CD4-positive, alpha-beta T cell (primary cell): ENCODE measurements around the gene GABRD. TPM values are rescaled to one million over a fixed set of nuclear protein-coding genes. Genes with fewer than 3 reads are reported as not detected.

Experiments used
- ATAC-seq: fragments of 200-7000 bp; cut with Tn5 transposase; one replicate; pipeline ENCODE4 v1.10.0; 2022; ENCODE audit warnings: mild to moderate bottlenecking; ENCODE audit not compliant: poor library complexity
- CTCF ChIA-PET: fragments of 350-600 bp; sonication (Branson Sonifier 250); formaldehyde crosslinking; loops from one replicate; lab custom pipeline; 2021; ENCODE audit warnings: antibody characterized with exemption, inconsistent platforms; lab: Charles Lee
- POLR2A ChIA-PET: fragments of 350-600 bp; sonication (Branson Sonifier 250); formaldehyde crosslinking; loops from one replicate; lab custom pipeline; 2021; ENCODE audit warnings: antibody characterized with exemption, inconsistent platforms; lab: Charles Lee
- DNase-seq, 14 experiments: peaks; one replicate each; pipeline ENCODE4 v3.0.0-alpha.2; 2013 to 2020; ENCODE audit warnings: mixed read lengths in 2 of 14
- H3K27ac ChIP-seq, 2 donors: one replicate each; pipeline versions ENCODE4 v1.5.1 to v1.7.0; 2013; ENCODE audit warnings: low read length in 2 of 2, low read depth in 1 of 2, mild to moderate bottlenecking in 1 of 2
- H3K27me3 ChIP-seq, 2 experiments: 1 replicate in 1 of 2; 2 replicates in 1 of 2; pipeline versions ENCODE4 v1.6.1 to v1.7.0; 2013; ENCODE audit warnings: low read length in 2 of 2, control low read depth in 1 of 2, mild to moderate bottlenecking in 1 of 2, moderate library complexity in 1 of 2; ENCODE audit not compliant: insufficient read depth in 2 of 2, control insufficient read depth in 1 of 2
- H3K36me3 ChIP-seq: one replicate; pipeline ENCODE4 v1.6.1; 2013; ENCODE audit warnings: low read length, control low read depth; ENCODE audit not compliant: insufficient read depth
- H3K4me1 ChIP-seq: one replicate; pipeline ENCODE4 v1.6.1; 2013; ENCODE audit warnings: low read length, control low read depth; ENCODE audit not compliant: insufficient read depth
- H3K4me3 ChIP-seq: one replicate; pipeline ENCODE4 v1.5.1; 2013; ENCODE audit warnings: mild to moderate bottlenecking, low read length, moderate library complexity
- H3K9me3 ChIP-seq, 2 experiments: 1 replicate in 1 of 2; 2 replicates in 1 of 2; pipeline versions ENCODE4 v1.6.1 to v1.7.0; 2013; ENCODE audit warnings: low read length in 2 of 2, mild to moderate bottlenecking in 2 of 2, control low read depth in 1 of 2, moderate library complexity in 1 of 2; ENCODE audit not compliant: control insufficient read depth in 1 of 2, insufficient read depth in 1 of 2
- H3K27ac Mint-ChIP-seq: one replicate; pipeline ENCODE4 v1.8.0; 2020; ENCODE audit warnings: mixed read lengths
- H3K27me3 Mint-ChIP-seq: one replicate; pipeline ENCODE4 v1.8.0; 2021; ENCODE audit warnings: mixed read lengths
- H3K36me3 Mint-ChIP-seq: one replicate; pipeline ENCODE4 v1.8.0; 2021; ENCODE audit warnings: low read depth, mixed read lengths
- H3K4me1 Mint-ChIP-seq: one replicate; pipeline ENCODE4 v1.8.0; 2021; ENCODE audit warnings: low read depth, mixed read lengths
- H3K4me3 Mint-ChIP-seq: one replicate; pipeline ENCODE4 v1.8.0; 2020; ENCODE audit warnings: mild to moderate bottlenecking, mixed read lengths
- H3K9me3 Mint-ChIP-seq: one replicate; pipeline ENCODE4 v1.8.0; 2020; ENCODE audit warnings: mixed read lengths
- intact Hi-C, 2 experiments: fragments of 100-400 bp; cut with DNase I in 1 of 2; cut with micrococcal nuclease in 1 of 2; formaldehyde crosslinking; loops; one replicate each; pipeline versions ENCODE4 v1.15.1 to v1.9.0; 2023 to 2025; cut with DNase I, micrococcal nuclease
- total RNA-seq, 174 experiments: library from RNA in 2 of 174; stranded (reverse) in 2 of 174; gene quantifications; one replicate each; pipeline ENCODE4 v1.2.3 and lab custom pipeline; 2021 to 2026
- TF ChIP-seq, protein P1 (sequence below): fragments of 200-600 bp; IDR thresholded peaks from one replicate; pipeline ENCODE4 v1.8.0; 2022; ENCODE audit warnings: antibody characterized with exemption, mild to moderate bottlenecking

GABRD gene
- total RNA-seq, 2 experiments from 2014 or later = 0.38 to 0.42 TPM

DNA sequence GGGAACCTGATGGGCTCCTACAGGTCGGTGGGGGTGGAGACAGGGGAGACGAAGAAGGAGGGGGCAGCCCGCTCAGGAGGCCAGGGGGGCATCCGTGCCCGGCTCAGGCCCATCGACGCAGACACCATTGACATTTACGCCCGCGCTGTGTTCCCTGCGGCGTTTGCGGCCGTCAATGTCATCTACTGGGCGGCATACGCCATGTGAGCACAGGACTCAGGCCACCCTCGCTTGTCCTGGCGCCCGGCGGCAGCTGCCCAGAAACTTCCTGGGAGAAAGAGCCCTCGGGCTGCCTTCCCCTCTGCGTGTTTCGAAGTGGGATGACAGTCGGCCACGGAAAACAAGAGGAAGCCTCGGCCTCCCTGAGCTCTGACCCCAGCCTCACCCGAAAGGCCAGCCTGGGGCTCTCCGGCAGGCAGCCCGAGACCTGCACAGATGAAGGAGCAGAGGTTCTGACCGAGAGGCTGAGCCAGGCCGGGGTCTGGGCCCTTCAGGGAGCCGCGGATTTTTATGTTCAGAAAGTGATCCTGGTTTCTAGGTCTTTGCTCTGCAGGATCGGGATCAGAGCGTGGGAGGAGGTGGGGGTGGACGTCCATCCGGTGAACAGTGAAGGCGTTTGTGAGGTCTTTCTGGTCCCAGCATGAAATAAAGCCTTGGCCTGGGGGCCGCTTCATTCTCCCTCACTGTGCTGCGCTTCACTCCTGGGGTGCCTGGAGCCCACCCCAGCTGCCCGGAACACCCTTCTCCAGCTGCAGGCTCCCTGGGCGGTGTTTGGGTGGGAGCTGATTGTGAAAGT lies 11.1 kb downstream of the GABRD start:
- ChIA-PET CTCF (no interaction called here), POLR2A (no interaction called here)
- Mint-ChIP-seq H3K4me1 (no peaks in the 10 kb centered on the region), H3K36me3 (no peaks in the 10 kb centered on the region), H3K9me3 (no peaks in the 10 kb centered on the region), H3K4me3 (no peak overlapping the region), H3K27me3 (peaks cover 6% of the 10 kb centered on the region), H3K27ac (no peak overlapping the region)
- Histone ChIP-seq H3K27me3 (peaks cover 0 to under 1% of the 10 kb centered on the region in 2 experiments), H3K36me3 (no peaks in the 10 kb centered on the region), H3K4me1 (peaks cover 9% of the 10 kb centered on the region), H3K27ac (no peak overlapping the region), H3K9me3 (peaks cover 0 to 4% of the 10 kb centered on the region in 2 experiments), H3K4me3 (no peak overlapping the region)
- DNase-seq = no peak
- TF ChIP-seq, protein P1, sequence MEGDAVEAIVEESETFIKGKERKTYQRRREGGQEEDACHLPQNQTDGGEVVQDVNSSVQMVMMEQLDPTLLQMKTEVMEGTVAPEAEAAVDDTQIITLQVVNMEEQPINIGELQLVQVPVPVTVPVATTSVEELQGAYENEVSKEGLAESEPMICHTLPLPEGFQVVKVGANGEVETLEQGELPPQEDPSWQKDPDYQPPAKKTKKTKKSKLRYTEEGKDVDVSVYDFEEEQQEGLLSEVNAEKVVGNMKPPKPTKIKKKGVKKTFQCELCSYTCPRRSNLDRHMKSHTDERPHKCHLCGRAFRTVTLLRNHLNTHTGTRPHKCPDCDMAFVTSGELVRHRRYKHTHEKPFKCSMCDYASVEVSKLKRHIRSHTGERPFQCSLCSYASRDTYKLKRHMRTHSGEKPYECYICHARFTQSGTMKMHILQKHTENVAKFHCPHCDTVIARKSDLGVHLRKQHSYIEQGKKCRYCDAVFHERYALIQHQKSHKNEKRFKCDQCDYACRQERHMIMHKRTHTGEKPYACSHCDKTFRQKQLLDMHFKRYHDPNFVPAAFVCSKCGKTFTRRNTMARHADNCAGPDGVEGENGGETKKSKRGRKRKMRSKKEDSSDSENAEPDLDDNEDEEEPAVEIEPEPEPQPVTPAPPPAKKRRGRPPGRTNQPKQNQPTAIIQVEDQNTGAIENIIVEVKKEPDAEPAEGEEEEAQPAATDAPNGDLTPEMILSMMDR = no peak
- no peak for ATAC-seq
- intact Hi-C loops = no loop called here

GRCh38 chr1:2031546-2032540 lies 12.7 kb downstream of the GABRD start:
- H3K27ac ChIP-seq = no peak overlapping the region
- TF ChIP-seq, protein P1 = no peak
- H3K4me3 ChIP-seq = no peak overlapping the region
- Mint-ChIP-seq H3K27me3 (peaks cover 6% of the 10 kb centered on the region), H3K4me1 (no peaks in the 10 kb centered on the region), H3K27ac (no peak overlapping the region), H3K36me3 (no peaks in the 10 kb centered on the region), H3K4me3 (no peak overlapping the region), H3K9me3 (no peaks in the 10 kb centered on the region)
- no peak for ATAC-seq
- intact Hi-C loops = no loop called here
- POLR2A ChIA-PET = no interaction called here
- CTCF ChIA-PET = no interaction called here
- no peaks in the 10 kb centered on the region for H3K4me1 ChIP-seq
- peak in 1 of 14 experiments; percentile 8 for DNase-seq
- no peaks in the 10 kb centered on the region for H3K36me3 ChIP-seq
- H3K27me3 ChIP-seq = no peaks in the 10 kb centered on the region
- no peaks in the 10 kb centered on the region for H3K9me3 ChIP-seq

- intact Hi-C loops = no loop called here
- no peak for ATAC-seq
- H3K36me3 Mint-ChIP-seq = no peaks in the 10 kb centered on the region
- H3K4me1 Mint-ChIP-seq = no peaks in the 10 kb centered on the region
- H3K27ac Mint-ChIP-seq = no peak overlapping the region
- POLR2A ChIA-PET = no interaction called here
- no peak overlapping the region for H3K4me3 ChIP-seq
- TF ChIP-seq, protein P1 = no peak
- H3K27me3 Mint-ChIP-seq = no peaks in the 10 kb centered on the region
- H3K9me3 Mint-ChIP-seq = no peaks in the 10 kb centered on the region
- H3K4me1 ChIP-seq = no peaks in the 10 kb centered on the region
- H3K27me3 ChIP-seq = no peaks in the 10 kb centered on the region
- CTCF ChIA-PET = no interaction called here
- peak in 1 of 14 experiments; percentile 10 for DNase-seq
- H3K36me3 ChIP-seq = no peaks in the 10 kb centered on the region
- H3K27ac ChIP-seq = no peak overlapping the region
- no peaks in the 10 kb centered on the region for H3K9me3 ChIP-seq
- no peak overlapping the region for H3K4me3 Mint-ChIP-seq
Observed at GRCh38 chr1:2032737-2033136, 13.6 kb downstream of the GABRD start.
